HUES48 (cell line): ENCODE results near the gene SLX4.
A peak's percentile ranks its signal among the peaks of the same experiment; 100 is the strongest.

Source experiments
- H3K27ac ChIP-seq: one replicate; pipeline ENCODE4 v1.7.0; 2013; ENCODE audit warnings: low read depth, low read length, inconsistent platforms
- H3K27me3 ChIP-seq: 2 replicates; pipeline ENCODE4 v1.6.1; 2013; ENCODE audit warnings: mild to moderate bottlenecking, low read length; ENCODE audit not compliant: control insufficient read depth, insufficient read depth
- H3K36me3 ChIP-seq: 2 replicates; pipeline ENCODE4 v1.6.1; 2013; ENCODE audit warnings: low read length; ENCODE audit not compliant: control insufficient read depth, insufficient read depth
- H3K4me1 ChIP-seq: 2 replicates; pipeline ENCODE4 v1.6.1; 2013; ENCODE audit warnings: mild to moderate bottlenecking, low read length; ENCODE audit not compliant: control insufficient read depth, insufficient read depth
- H3K4me3 ChIP-seq: 2 replicates; pipeline ENCODE4 v1.5.1; 2013; ENCODE audit warnings: mild to moderate bottlenecking, low read depth, low read length
- H3K9ac ChIP-seq: 2 replicates; pipeline ENCODE4 v1.6.1; 2013; ENCODE audit warnings: mild to moderate bottlenecking, low read depth, low read length, moderate library complexity
- H3K9me3 ChIP-seq: 2 replicates; pipeline ENCODE4 v1.6.1; 2013; ENCODE audit warnings: low read length; ENCODE audit not compliant: control insufficient read depth, insufficient read depth

The SLX4 gene

GRCh38 chr16:3640207-3640606, 28.8 kb upstream of the SLX4 start:
- Histone ChIP-seq H3K4me3 (no peak overlapping the region), H3K36me3 (0 out of 2 replicates have a peak, but pooled peaks cover 2% of the 10 kb centered on the region), H3K9ac (no peak overlapping the region), H3K9me3 (no peaks in the 10 kb centered on the region), H3K27ac (no peak overlapping the region), H3K4me1 (peaks cover 28% of the 10 kb centered on the region), H3K27me3 (no peaks in the 10 kb centered on the region)

GRCh38 chr16:3638916-3639644, 27.7 kb upstream of the SLX4 start:
- peak overlapping the region; percentile 16 for H3K27ac ChIP-seq
- H3K9me3 ChIP-seq, result no peaks in the 10 kb centered on the region

GRCh38 chr16:3637371-3637923, 26.0 kb upstream of the SLX4 start:
- peaks cover 20% of the 10 kb centered on the region for H3K4me1 ChIP-seq
- peak overlapping the region; percentile 64 for H3K27ac ChIP-seq
- no peaks in the 10 kb centered on the region for H3K9me3 ChIP-seq
- H3K9ac ChIP-seq, result no peak overlapping the region
- H3K27me3 ChIP-seq, result no peaks in the 10 kb centered on the region
- H3K36me3 ChIP-seq, result no peaks in the 10 kb centered on the region
- H3K4me3 ChIP-seq, result no peak overlapping the region

More at GRCh38 chr16:3638916-3639644, 27.7 kb upstream of the SLX4 start:
- peaks cover 22% of the 10 kb centered on the region for H3K4me1 ChIP-seq
- no peak overlapping the region for H3K9ac ChIP-seq
- no peaks in the 10 kb centered on the region for H3K27me3 ChIP-seq
- H3K36me3 ChIP-seq, result 0 out of 2 replicates have a peak, but pooled peaks cover 2% of the 10 kb centered on the region
- no peak overlapping the region for H3K4me3 ChIP-seq

GRCh38 chr16:3625911-3626732, 14.7 kb upstream of the SLX4 start:
- Histone ChIP-seq H3K27me3 (no peaks in the 10 kb centered on the region), H3K4me1 (peaks cover 10% of the 10 kb centered on the region; the same call in 1 of the 2 replicates), H3K4me3 (no peak overlapping the region), H3K9me3 (no peaks in the 10 kb centered on the region), H3K9ac (no peak overlapping the region), H3K27ac (no peak overlapping the region), H3K36me3 (no peaks in the 10 kb centered on the region)

GRCh38 chr16:3625331-3625730, 13.9 kb upstream of the SLX4 start:
- Histone ChIP-seq H3K36me3 (no peaks in the 10 kb centered on the region), H3K9ac (no peak overlapping the region), H3K4me1 (peaks cover 10% of the 10 kb centered on the region; the same call in 1 of the 2 replicates), H3K27ac (no peak overlapping the region), H3K27me3 (no peaks in the 10 kb centered on the region), H3K9me3 (no peaks in the 10 kb centered on the region), H3K4me3 (no peak overlapping the region)

- Histone ChIP-seq H3K9ac (no peak overlapping the region), H3K27me3 (no peaks in the 10 kb centered on the region), H3K4me3 (no peak overlapping the region), H3K27ac (no peak overlapping the region), H3K9me3 (no peaks in the 10 kb centered on the region), H3K36me3 (no peaks in the 10 kb centered on the region), H3K4me1 (peaks cover 10% of the 10 kb centered on the region; the same call in 1 of the 2 replicates)
These were observed 12.2 kb upstream of the SLX4 start for GRCh38 chr16:3623642-3624041.

- no peak overlapping the region for H3K9ac ChIP-seq
- H3K36me3 ChIP-seq, result 0 out of 2 replicates have a peak, but pooled peaks cover 8% of the 10 kb centered on the region
- H3K27me3 ChIP-seq, result no peaks in the 10 kb centered on the region
- no peaks in the 10 kb centered on the region for H3K4me1 ChIP-seq
- H3K27ac ChIP-seq, result no peak overlapping the region
- H3K9me3 ChIP-seq, result no peaks in the 10 kb centered on the region
- no peak overlapping the region for H3K4me3 ChIP-seq
These were observed 7.3 kb upstream of the SLX4 start for GRCh38 chr16:3618769-3619141.

- peak overlapping the region; percentile 95 for H3K4me3 ChIP-seq
- H3K9me3 ChIP-seq, result no peaks in the 10 kb centered on the region
- no peak overlapping the region; the same call in 1 of the 2 replicates for H3K9ac ChIP-seq
- H3K27ac ChIP-seq, result no peak overlapping the region
- H3K36me3 ChIP-seq, result peaks cover 9% of the 10 kb centered on the region; the same call in 1 of the 2 replicates
- H3K4me1 ChIP-seq, result peaks cover 11% of the 10 kb centered on the region
- no peaks in the 10 kb centered on the region for H3K27me3 ChIP-seq
These were observed 1.4 kb upstream of the SLX4 start for GRCh38 chr16:3612510-3613466.

GRCh38 chr16:3610698-3611145, 684 bp downstream of the SLX4 start:
- peak overlapping the region; percentile 95 for H3K4me3 ChIP-seq
- peaks cover 11% of the 10 kb centered on the region for H3K4me1 ChIP-seq
- peaks cover 12% of the 10 kb centered on the region; the same call in 1 of the 2 replicates for H3K36me3 ChIP-seq
- no peaks in the 10 kb centered on the region for H3K9me3 ChIP-seq
- peak overlapping the region; percentile 20; the same call in 1 of the 2 replicates for H3K9ac ChIP-seq
- H3K27ac ChIP-seq, result peak overlapping the region; percentile 69
- no peaks in the 10 kb centered on the region for H3K27me3 ChIP-seq
